NCI-H1105 treated with DMSO at 0.1 percent for 48 hours (cell line): ENCODE results near the gene IPO5.

ENCODE experiments used
- DNase-seq: peaks from one replicate; lab custom pipeline; 2025; lab: John Stamatoyannopoulos, UW

Gene IPO5

DNA sequence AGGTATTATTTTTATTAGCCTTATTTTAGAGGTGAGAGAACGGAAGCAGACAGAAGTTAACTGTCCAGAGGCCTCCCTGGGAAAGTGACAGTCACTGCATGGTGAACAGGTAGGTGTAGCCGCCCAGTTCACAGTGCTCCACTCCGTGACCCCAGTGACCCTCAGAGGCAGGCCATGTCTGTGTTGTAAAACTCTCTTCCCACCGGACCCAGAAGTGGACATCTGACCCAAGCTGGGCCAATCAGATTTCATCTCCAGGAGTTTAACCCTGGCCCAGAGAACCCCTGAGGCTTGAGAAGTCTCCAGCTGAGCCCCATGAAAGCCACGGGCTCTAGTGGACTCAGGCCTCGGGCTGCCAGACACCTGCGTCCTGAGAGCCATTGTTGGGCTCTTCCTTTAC, 105.8 kb downstream of the IPO5 start:
- no peak for DNase-seq

DNA sequence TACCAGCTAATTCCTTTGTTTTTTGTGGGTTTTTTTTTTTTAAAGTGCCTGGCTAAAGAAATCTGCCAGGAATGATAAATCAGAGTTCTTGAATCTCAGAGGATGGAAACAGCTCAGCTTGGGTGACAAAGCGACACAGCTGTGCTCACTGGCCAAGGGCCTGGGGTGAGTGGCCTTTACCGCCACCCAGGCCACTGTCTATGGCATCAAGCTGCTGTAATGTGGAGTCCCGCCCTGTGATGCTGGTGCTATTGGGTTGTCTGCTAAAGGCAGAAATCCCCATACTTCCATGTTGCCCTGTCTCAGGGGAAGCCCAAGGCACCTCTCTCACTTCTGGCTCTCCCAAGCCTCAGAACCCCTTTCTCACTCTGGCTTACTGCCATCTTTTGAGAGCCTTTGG, 106.8 kb downstream of the IPO5 start:
- DNase-seq, result no peak

DNA sequence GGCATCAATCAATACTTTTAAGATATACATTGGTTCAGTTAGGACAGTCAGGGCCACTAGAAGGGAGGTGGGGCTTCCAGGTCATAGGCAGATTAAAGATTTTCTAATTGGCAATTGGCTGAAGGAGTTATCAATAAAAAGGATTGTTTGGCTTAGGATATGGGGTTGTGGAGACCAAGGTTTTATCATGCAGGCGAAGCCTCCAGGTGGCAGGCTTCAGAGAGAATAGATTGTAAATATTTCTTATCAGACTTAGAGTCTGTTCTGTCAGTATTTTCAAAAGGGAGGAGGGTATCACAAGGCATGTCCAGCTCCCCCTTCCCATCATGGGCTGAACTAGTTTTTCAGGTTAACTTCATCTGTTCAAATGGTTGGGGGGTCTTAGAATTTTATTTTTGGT, 112.0 kb downstream of the IPO5 start:
- no peak for DNase-seq

DNA sequence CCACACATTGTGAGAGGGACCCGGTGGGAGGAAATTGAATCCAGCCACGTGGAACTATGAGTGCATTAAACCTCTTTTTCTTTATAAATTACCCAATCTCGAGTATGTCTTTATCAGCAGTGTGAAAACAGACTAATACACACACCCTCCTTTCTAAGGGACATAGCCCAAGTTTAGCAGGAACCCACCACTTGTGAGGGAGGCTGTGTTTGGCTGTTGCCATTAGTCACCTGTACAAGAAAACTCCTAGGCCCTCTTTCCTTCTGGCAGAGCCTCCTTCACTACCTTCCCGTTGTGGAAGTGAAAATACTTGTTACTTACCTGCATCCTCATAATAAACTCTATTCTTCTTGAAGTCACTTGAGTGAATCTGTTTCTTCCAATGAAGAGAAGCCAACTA, 113.2 kb downstream of the IPO5 start:
- DNase-seq, result no peak

DNA sequence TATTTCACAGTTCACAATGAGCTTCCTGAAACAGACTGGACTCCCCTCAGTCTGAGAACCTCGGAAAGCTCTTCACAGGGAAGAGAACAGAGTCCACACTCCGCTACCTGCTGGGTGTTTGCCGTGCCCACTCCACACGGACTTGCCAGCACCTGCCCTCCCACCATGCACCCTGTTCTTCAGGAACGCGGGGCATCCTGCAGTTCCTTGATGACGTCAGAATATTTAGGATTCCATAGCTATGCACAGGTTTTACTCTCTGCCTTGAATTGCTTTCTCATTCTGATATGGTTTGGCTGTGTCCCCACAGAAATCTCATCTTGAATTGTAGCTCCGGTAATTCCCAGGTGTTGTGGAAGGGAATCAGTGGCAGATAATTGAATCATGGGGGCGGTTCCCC, 115.0 kb downstream of the IPO5 start:
- no peak for DNase-seq

DNA sequence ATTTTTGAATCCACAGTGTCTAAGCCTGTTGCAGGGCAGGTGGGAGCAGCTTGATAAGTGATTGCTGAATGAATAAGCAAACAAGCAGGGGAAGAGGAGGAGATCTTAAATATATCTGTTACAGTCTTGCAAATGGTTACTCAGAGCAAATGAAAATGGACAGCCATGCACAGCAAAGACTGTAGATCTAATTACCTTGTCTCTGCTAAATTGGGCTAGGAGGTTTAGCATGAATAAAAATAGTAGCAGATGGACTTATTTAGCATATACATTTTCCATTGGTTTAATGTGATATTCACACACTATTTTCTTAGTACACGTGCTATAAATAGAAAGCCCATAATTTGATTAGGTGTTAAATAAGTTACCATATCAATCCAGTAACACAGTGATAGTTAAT, 116.5 kb downstream of the IPO5 start:
- DNase-seq, result no peak

DNA sequence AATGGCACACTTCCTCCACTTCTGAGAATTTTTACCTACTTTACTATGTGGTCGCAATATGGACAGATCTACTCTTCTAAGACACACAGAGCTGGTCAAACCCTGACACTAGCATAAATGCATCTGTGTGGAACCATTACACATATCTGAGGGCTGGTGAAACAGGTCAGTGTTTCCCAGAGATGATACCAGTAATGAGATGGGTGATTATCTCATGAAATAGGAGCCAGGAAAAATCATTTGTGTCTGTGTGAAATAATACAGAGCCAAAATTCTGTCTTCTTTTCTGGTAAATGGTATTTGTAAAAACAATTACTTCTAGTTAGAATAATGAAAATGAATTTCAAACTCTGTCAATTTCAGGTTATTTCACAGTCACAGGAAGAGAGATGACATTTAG, 117.8 kb downstream of the IPO5 start:
- no peak for DNase-seq

DNA sequence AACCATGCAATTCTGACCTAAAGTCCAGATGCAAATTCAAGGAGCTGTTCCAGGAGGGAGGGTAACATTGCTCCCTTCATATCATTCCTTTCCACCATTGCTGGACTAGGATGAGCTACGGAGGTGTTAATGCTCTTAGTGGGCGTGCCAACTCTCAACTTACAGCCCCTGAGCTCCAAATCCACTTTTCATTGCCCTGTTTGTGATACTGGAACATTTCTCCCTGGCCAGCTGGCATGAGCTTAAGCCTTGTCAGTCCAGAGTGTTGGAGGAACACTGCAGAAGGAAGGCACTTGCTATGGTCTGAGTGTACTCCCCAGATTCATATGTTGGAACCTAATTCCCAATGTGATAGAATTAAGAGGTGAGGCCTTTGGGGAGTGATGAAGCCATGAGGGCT, 119.0 kb downstream of the IPO5 start:
- no peak for DNase-seq
